ENCODE measurements around the gene SGO1.

The SGO1 gene

GRCh38 chr3:20125289-20125688 lies 60.7 kb downstream of the SGO1 start:
- H3K4me3 ChIP-seq (ENCODE audit: low read depth, low read length): no peak overlapping the region
- POLR2A ChIA-PET: no interaction called here

GRCh38 chr3:20123131-20123652 lies 62.8 kb downstream of the SGO1 start:
- CTCF ChIA-PET: no interaction called here
- POLR2A ChIA-PET: no interaction called here
- H3K4me3 ChIP-seq (ENCODE audit: low read depth, low read length): no peak overlapping the region
- DNase-seq (ENCODE audit: low read depth, low spot score): no peak
- TF ChIP-seq CTCF (IDR thresholded peaks at IDR 0.05; ENCODE audit: insufficient read depth, low read length, missing control alignments): no peak

More at GRCh38 chr3:20125289-20125688, 60.7 kb downstream of the SGO1 start:
- CTCF ChIA-PET: no interaction called here
- DNase-seq (ENCODE audit: low read depth, low spot score): no peak
- no peak for TF ChIP-seq CTCF (IDR thresholded peaks at IDR 0.05; ENCODE audit: insufficient read depth, low read length, missing control alignments)

- no peak for DNase-seq (ENCODE audit: low read depth, low spot score)
- POLR2A ChIA-PET: no interaction called here
- no peak overlapping the region for H3K4me3 ChIP-seq (ENCODE audit: low read depth, low read length)
- TF ChIP-seq CTCF (IDR thresholded peaks at IDR 0.05; ENCODE audit: insufficient read depth, low read length, missing control alignments): no peak
- CTCF ChIA-PET: interaction anchor here (1.0 kb wide), 1 partner anchor 47 kb away, joined by 3 read pairs; no protein-coding TSS in a partner anchor
These were observed 64.9 kb downstream of the SGO1 start for GRCh38 chr3:20121088-20121487.

Data from AG04449 (cell line).